AG04450 (cell line): ENCODE measurements around the gene PPCS. TPM values are rescaled to one million over a fixed set of nuclear protein-coding genes. Genes with fewer than 3 reads are reported as not detected.
A peak's percentile ranks its signal among the peaks of the same experiment; 100 is the strongest.

Source experiments
- CTCF ChIA-PET: fragments of 300-600, 350-600 bp; formaldehyde crosslinking; extraction: SDS; loops from one replicate; lab custom pipeline; 2022; ENCODE audit warnings: antibody characterized with exemption, inconsistent platforms; lab: Charles Lee
- POLR2A ChIA-PET: fragments of 350-600 bp; formaldehyde crosslinking; extraction: SDS; loops from one replicate; lab custom pipeline; 2021; ENCODE audit warnings: antibody characterized with exemption, inconsistent platforms; lab: Yijun Ruan, JAX
- DNase-seq: peaks from one replicate; pipeline ENCODE4 v3.0.0-alpha.2; 2011; ENCODE audit warnings: low read depth, low spot score
- H3K27ac ChIP-seq: one replicate; pipeline ENCODE4 v1.5.1; 2012; ENCODE audit warnings: low read depth, low read length, control low read depth
- H3K27me3 ChIP-seq: one replicate; pipeline ENCODE4 v1.6.0; 2012; ENCODE audit warnings: low read length; ENCODE audit not compliant: control insufficient read depth, insufficient read depth
- H3K4me3 ChIP-seq: 2 replicates; pipeline ENCODE4 v1.5.1; 2011; ENCODE audit warnings: mild to moderate bottlenecking, low read depth, low read length, control low read depth
- H3K9me3 ChIP-seq: 2 replicates; pipeline ENCODE4 v1.5.1; 2012; ENCODE audit warnings: low read length; ENCODE audit not compliant: control insufficient read depth, insufficient read depth
- CTCF ChIP-seq: IDR thresholded peaks from 2 replicates; pipeline ENCODE4 v1.5.1; 2011; ENCODE audit warnings: low read depth, low read length, control low read depth, inconsistent platforms
- polyA plus RNA-seq: library from polyadenylated mRNA; depleted of rRNA; stranded (reverse); fragments of >200 nt; gene quantifications from 2 replicates; pipeline ENCODE4 v1.2.3, GENCODE V29; 2011

Gene PPCS
- polyA plus RNA-seq, 1 experiment, result 36.8 TPM

- no peak for TF ChIP-seq CTCF
- ChIA-PET POLR2A (no interaction called here), CTCF (no interaction called here)
- Histone ChIP-seq H3K27ac (no peak overlapping the region), H3K27me3 (peaks cover 10% of the 10 kb centered on the region), H3K4me3 (no peak overlapping the region), H3K9me3 (no peaks in the 10 kb centered on the region)
- DNase-seq, result no peak
These were observed 23.6 kb upstream of the PPCS start for GRCh38 chr1:42432714-42433113.

GRCh38 chr1:42433369-42433768, 23.0 kb upstream of the PPCS start:
- Histone ChIP-seq H3K4me3 (no peak overlapping the region), H3K27me3 (peaks cover 10% of the 10 kb centered on the region), H3K27ac (no peak overlapping the region), H3K9me3 (no peaks in the 10 kb centered on the region)
- CTCF ChIA-PET, result no interaction called here
- POLR2A ChIA-PET, result no interaction called here
- DNase-seq, result no peak
- TF ChIP-seq CTCF, result no peak

- no peak for DNase-seq
- no peak for TF ChIP-seq CTCF
- ChIA-PET POLR2A (no interaction called here), CTCF (no interaction called here)
- no peaks in the 10 kb centered on the region for H3K9me3 ChIP-seq
- no peak overlapping the region for H3K27ac ChIP-seq
- no peak overlapping the region for H3K4me3 ChIP-seq
- H3K27me3 ChIP-seq, result peaks cover 10% of the 10 kb centered on the region
These were observed 22.0 kb upstream of the PPCS start for GRCh38 chr1:42434340-42434739.

GRCh38 chr1:42439940-42440339, 16.4 kb upstream of the PPCS start:
- no peaks in the 10 kb centered on the region for H3K9me3 ChIP-seq
- peak; percentile 7 for DNase-seq
- no peak for TF ChIP-seq CTCF
- H3K4me3 ChIP-seq, result no peak overlapping the region
- H3K27me3 ChIP-seq, result peaks cover 5% of the 10 kb centered on the region
- ChIA-PET POLR2A (no interaction called here), CTCF (no interaction called here)
- H3K27ac ChIP-seq, result no peak overlapping the region

GRCh38 chr1:42442662-42443061, 13.7 kb upstream of the PPCS start:
- CTCF ChIA-PET, result no interaction called here
- H3K27ac ChIP-seq, result no peak overlapping the region
- POLR2A ChIA-PET, result no interaction called here
- no peak for TF ChIP-seq CTCF
- peaks cover under 1% of the 10 kb centered on the region for H3K27me3 ChIP-seq
- H3K4me3 ChIP-seq, result no peak overlapping the region
- no peaks in the 10 kb centered on the region for H3K9me3 ChIP-seq
- no peak for DNase-seq
